Measurements from ENCODE around the gene LSS. TPM values are rescaled to one million over a fixed set of nuclear protein-coding genes. Genes with fewer than 3 reads are reported as not detected.

LSS gene
- total and polyA plus RNA-seq, 2 of the 8 experiments (the other 6 are each of a cell fraction or from before 2014, with no cell fraction given), result 96.1 to 123 TPM

GRCh38 chr21:46195595-46196195, 32.9 kb downstream of the LSS start (continued):
- TF ChIP-seq CHD7 (IDR thresholded peaks at IDR 0.05; ENCODE audit: insufficient replicate concordance, low read length) (no peak), KDM1A (IDR thresholded peaks at IDR 0.05; ENCODE audit: borderline replicate concordance, low read length) (no peak), CBX8 (IDR thresholded peaks at IDR 0.05; ENCODE audit: borderline replicate concordance, low read depth, low read length) (no peak), PHF8 (conservative IDR thresholded peaks at IDR 0.05; ENCODE audit: low read depth, low read length) (no peak), CHD1 (IDR thresholded peaks at IDR 0.05; ENCODE audit: low read depth, low read length) (no peak), SIRT6 (IDR thresholded peaks at IDR 0.05; ENCODE audit: low read length) (no peak), SIN3A (conservative IDR thresholded peaks at IDR 0.05 in 1 of 2, IDR thresholded peaks at IDR 0.05 in 1 of 2; ENCODE audit: low read depth in 1 of 2, low read length in 2 of 2) (no peak), KDM4A (IDR thresholded peaks at IDR 0.05; ENCODE audit: low read depth, low read length, severe bottlenecking) (no peak), TCF12 (IDR thresholded peaks at IDR 0.05; ENCODE audit: low read depth, low read length) (no peak)

All from H1 (cell line).